H7 (cell line): ENCODE data around the gene SLC8B1. TPM values are rescaled to one million over a fixed set of nuclear protein-coding genes. Genes with fewer than 3 reads are reported as not detected.

Experiments used
- DNase-seq: peaks from one replicate; pipeline ENCODE4 v3.0.0; 2012
- H3K27me3 ChIP-seq: 2 replicates; pipeline ENCODE4 v1.6.0; 2011; ENCODE audit warnings: mild to moderate bottlenecking, low read length; ENCODE audit not compliant: control insufficient read depth, insufficient read depth
- H3K36me3 ChIP-seq: replicated peaks from 2 replicates; pipeline ENCODE4 v1.5.1; 2011; ENCODE audit warnings: low read length; ENCODE audit not compliant: control insufficient read depth, insufficient read depth
- H3K4me3 ChIP-seq: 2 replicates; pipeline ENCODE4 v1.5.1; 2011; ENCODE audit warnings: low read depth, mild to moderate bottlenecking, control low read depth, low read length, moderate library complexity; ENCODE audit not compliant: insufficient read depth
- total RNA-seq: library from RNA; depleted of rRNA; stranded (reverse); fragments of >200 nt; shearing (Covaris generic); gene quantifications from 2 replicates; pipeline ENCODE4 v1.2.3, GENCODE V29; 2014

Gene SLC8B1
- total RNA-seq, 1 experiment from 2014 or later: 10.7 TPM

DNA sequence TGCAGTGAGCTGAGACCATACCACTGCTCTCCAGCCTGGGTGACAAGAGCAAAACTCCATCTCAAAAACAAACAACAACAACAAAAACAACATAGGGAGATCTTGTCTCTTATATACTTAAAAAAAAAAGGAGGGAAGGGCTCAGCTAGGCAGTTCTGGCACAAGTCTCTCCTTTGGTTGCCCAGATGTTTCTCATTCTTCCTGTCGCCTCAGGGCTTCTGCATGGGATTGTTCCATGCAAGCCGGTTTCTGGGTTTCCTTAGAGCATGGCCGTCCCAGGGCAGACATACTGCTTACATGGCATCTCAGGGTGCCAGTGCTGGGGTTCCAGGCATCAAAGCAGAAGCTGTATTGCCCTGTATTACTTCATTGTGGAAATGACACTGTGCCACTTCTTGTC, 5.2 kb upstream of the SLC8B1 start:
- H3K4me3 ChIP-seq: no peak overlapping the region
- DNase-seq: no peak
- no peaks in the 10 kb centered on the region for H3K27me3 ChIP-seq
- no peaks in the 10 kb centered on the region for H3K36me3 ChIP-seq

DNA sequence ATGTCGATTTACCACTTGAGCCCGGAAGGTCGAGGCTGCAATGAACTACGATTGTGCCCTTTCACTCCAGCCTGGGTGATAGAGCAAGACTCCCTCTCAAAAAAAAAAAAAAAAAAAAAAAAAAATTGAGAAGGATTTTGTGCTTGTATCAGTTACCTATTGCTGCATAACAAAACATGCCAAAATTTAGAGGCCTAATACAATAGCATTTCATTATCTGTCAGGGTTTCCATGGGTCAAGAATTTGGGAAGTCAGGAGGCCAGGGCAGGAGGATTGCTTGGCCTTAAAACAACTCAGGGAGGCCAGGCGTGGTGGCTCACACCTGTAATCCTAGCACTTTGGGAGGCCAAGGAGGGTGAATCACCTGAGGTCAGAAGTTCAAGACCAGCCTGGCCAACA, 4.6 kb upstream of the SLC8B1 start:
- no peak overlapping the region for H3K4me3 ChIP-seq
- DNase-seq: no peak
- H3K27me3 ChIP-seq: peaks cover 2% of the 10 kb centered on the region
- no peaks in the 10 kb centered on the region for H3K36me3 ChIP-seq

DNA sequence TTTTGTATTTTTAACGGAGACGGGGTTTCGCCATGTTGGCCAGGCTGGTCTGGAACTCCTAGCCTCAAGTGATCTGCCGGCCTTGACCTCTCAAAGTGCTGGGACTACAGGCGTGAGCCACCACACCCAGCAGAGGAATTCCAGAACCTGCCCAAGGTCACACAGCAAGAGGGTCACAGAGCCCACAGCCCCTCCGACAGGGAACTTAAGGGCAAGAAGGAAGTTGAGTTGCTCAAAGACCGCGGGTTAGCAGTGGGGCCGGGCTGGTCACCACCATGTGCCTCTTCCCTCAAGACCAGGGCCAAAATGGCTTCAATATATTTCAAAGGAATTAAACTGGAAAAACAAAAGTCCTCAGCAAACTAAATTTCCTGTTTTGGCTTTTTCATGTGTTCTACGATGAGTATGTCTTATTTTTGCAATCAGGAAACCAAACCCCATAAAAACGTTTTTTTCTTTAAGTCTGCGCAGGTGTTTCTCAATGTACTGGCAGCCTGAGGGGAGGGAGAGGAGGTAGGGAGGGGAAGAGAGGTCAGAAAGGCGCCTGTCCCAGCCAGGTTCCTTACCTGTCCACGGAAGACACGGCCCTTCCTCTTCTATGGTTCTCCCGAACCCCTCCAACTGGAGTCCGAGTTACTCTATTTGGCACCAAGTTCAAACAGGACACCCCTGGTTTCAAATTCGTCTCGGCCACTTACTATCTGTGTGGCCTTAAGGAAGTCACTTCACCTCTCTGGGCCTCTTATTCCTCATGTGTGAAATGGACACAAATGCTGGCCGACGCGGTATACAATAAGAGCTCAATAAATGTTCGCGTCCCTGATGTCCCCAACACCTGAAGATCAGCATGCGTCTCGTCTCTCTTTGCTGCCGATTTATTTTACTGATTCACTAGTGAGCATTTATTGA, 778 bp downstream of the SLC8B1 start:
- H3K4me3 ChIP-seq: peak overlapping the region; percentile 80
- no peak for DNase-seq
- peaks cover 2% of the 10 kb centered on the region; the same call in 1 of the 2 replicates for H3K36me3 ChIP-seq
- H3K27me3 ChIP-seq: peaks cover 11% of the 10 kb centered on the region

DNA sequence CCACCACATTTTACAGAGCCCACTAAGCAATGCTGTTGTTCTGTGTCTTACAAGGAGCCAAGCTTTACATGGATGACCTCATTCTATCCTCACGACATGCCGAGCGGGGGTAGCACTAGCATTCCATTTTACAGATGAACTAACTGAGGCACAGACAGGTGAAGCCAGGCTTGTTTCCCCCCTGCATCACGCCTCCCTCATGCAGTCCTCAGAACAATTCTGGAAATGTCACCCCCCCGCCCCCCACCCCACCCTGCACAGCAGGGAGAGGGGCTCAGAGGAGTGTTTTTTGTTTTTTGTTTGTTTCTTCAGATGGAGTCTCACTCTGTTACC, 1.5 kb downstream of the SLC8B1 start:
- H3K36me3 ChIP-seq: peaks cover 2% of the 10 kb centered on the region; the same call in 1 of the 2 replicates
- no peak for DNase-seq
- H3K27me3 ChIP-seq: peaks cover 11% of the 10 kb centered on the region
- H3K4me3 ChIP-seq: no peak overlapping the region

DNA sequence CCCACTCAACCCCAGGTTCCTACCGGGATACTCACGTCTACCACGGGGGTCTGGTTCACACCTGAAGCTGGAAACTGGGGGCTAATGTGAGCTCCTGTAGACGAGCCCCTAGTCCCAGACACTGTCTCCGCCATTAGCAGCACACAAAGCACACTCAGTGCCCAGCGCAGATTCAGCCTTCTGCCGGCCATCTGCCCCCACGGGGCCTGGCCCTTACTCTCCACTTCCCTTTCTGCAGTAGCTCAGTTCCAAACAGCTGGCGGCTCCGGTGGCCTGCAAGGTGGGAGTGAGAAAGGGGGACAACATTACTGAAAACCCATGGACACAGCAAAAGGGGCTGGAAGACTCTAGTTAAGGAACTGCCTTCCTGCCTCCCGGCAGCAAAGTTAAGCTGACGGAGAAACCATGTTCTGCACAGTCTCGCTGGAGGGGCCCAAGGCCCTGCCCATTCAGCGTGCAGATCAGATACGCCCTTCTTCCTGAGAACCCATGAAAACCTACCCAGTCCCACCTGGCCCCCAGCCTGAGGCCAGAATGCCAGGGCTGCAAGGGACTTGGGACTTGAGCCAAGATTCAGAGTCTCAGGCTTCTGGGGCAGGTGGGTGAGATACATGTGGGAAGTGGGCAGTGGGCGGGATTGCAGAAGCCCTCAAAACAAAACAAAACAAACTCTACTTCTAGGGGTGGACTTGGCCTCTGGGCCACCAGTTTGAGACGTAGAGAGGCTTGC, 2.1 kb downstream of the SLC8B1 start:
- H3K4me3 ChIP-seq: no peak overlapping the region
- H3K27me3 ChIP-seq: peaks cover 11% of the 10 kb centered on the region
- DNase-seq: no peak
- H3K36me3 ChIP-seq: peaks cover 2% of the 10 kb centered on the region; the same call in 1 of the 2 replicates

DNA sequence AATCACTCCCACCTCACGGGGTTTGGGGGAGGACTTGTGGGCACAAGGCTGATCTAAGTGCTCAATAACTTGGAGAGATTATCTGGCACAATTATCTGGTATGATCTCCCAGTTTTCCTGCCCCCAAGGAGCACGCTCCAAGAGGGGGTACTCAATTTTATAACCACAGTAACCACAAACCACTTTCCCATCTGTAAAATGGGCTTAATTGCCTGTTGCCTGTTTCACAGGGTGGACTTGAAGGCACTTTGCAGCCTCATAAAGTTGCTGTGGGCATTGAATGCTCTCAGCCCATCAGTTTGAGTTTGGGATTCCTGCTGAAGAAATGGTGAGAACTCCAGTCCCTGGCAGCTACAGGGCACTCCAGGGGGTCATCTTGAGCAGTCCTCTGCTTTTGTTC, 4.4 kb downstream of the SLC8B1 start:
- H3K4me3 ChIP-seq: no peak overlapping the region
- no peak for DNase-seq
- H3K36me3 ChIP-seq: peaks cover 2% of the 10 kb centered on the region; the same call in 1 of the 2 replicates
- H3K27me3 ChIP-seq: peaks cover 11% of the 10 kb centered on the region

DNA sequence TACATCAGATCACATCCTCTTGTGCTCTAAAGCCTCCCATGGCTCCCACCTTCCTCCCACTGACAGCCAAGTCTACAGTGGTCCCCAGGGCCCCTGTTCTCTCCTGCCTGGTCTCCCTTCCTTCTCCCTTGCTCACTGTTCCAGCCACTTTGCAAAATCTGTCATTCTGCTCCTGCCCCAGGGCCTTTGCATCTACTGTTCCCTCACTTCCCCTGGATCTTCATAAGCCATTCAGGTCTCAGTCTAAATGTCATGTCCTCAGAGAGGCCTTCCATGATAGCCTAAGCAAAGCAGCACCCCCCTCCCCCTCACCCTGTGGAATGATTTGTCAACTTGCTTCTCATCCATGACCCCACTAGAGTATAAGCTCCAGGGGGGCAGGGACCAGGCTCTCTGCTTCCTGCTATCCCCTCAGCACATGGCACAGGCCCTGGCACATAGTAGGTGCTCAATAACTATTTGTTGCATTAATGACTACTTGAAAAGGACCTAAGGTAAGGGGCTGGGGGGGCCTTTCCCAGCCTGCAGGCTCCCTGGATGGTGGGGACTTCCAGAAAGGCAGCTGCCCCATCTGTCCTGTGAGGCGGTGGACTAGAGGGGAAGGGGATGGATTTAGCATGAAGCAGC, 5.0 kb downstream of the SLC8B1 start:
- Histone ChIP-seq H3K36me3 (peaks cover 2% of the 10 kb centered on the region; the same call in 1 of the 2 replicates), H3K4me3 (no peak overlapping the region), H3K27me3 (peaks cover 11% of the 10 kb centered on the region)
- no peak for DNase-seq

DNA sequence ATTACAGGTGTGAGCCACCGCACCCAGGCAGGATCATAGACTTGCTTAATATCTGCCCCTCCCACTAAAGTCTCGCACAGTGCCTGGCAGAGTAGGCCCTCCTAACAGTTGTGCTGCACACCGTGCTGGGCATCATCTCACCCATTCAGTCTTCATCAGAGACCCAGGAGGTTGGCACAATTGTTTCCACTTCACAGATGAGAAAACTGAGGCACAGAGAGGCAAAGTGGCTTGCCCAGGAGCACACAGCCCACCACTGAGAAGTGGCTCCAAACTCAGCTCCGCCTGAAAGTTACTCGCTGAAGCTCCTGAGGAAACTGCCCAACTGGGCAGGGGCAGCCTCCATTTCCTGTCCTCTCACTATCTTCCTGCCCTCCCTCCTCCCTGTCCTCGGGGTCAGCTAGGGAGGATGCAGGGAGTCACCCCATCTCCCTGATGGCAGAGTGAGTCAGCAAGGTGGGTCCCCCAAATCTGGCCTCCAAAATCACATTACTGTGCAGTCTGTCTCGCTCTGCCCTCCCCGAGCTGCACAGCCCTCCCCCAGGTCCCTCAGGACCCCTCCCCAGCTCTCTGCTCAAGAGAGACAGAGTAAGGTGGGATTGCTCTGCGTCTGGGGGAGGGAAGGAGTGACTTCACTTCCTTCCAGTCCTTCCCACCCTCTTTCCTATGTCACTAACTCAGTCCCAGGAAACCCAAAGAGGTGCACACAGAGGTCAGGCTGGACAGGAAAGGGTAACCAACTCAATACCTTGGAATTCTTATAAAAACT, 5.7 kb downstream of the SLC8B1 start:
- DNase-seq: no peak
- H3K4me3 ChIP-seq: no peak overlapping the region
- H3K27me3 ChIP-seq: peaks cover 5% of the 10 kb centered on the region
- peaks cover 2% of the 10 kb centered on the region; the same call in 1 of the 2 replicates for H3K36me3 ChIP-seq

DNA sequence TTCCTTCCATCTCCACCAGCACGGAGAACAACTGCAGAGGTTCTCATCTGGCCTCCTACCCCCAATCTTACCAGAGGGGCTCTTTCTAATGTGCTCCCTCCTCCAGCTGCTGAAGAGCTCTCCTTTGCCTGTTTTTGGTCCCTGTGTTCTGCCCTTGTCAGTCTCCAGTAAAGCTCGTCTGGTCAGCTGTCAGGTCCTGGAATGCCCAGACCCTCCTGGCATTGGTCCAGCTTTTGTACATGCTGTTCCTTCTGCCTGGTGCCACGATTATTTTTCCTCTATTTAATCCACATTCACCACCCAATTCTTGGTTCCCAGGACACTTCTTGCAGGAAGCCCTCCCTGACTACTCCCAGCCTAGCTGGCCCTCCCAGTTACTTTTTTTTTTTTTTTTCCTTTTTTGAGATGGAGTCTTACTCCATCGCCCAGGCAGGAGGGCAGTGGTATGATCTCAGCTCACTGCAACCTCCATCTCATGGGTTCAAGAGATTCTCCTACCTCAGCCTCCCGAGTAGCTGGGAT, 6.5 kb downstream of the SLC8B1 start:
- H3K4me3 ChIP-seq: no peak overlapping the region
- peaks cover 2% of the 10 kb centered on the region; the same call in 1 of the 2 replicates for H3K36me3 ChIP-seq
- no peak for DNase-seq
- no peaks in the 10 kb centered on the region for H3K27me3 ChIP-seq

DNA sequence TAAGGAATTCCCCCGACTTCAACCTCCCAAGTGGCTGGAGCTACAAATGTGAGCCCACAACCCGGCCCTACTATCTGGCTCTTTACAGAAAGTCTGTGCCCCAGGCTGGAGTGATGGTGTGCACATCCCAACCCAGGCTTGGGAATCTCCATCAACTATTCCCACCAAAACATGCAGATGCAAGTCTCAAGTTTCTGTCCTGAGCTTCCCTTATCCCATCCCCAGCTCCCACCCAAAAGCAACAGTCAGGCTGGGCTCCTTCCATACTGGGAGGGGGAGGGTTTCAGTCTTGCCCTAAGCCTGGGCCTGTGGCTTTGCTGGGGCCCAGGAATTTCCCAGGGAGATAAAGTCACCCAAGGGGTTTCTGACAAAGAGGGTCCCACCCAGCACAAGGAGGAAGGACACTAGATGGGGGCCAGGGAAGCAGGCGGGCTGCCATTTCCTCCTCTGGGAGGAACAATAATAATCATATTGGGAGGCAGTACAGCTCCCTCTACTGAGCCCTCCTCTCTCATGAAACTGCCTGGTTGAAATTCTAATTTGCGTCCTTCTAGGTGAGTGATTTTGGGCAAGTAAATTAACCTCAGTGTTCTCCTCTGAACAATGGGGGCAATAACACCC, 8.0 kb downstream of the SLC8B1 start:
- DNase-seq: peak; percentile 34
- H3K4me3 ChIP-seq: no peak overlapping the region
- peaks cover 2% of the 10 kb centered on the region; the same call in 1 of the 2 replicates for H3K36me3 ChIP-seq
- no peaks in the 10 kb centered on the region for H3K27me3 ChIP-seq

DNA sequence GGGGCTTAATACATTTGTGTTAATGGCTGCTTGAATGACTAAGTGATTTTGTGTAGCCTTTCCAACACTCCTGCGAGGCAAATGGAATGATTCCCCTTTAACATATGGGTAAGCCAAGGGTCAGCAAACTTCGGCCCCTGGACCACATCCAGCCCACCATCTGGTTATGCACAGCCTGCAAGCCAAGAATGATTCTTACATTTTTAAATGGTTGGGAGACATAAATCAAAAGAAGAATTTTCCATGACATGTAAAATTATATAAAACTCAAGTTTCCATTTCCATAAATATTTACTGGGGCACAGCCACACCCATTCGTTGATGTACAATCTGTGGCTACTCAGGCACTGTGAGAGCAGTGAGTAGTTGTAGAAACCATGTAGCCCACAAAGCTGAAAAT, 9.0 kb downstream of the SLC8B1 start:
- no peaks in the 10 kb centered on the region for H3K27me3 ChIP-seq

DNA sequence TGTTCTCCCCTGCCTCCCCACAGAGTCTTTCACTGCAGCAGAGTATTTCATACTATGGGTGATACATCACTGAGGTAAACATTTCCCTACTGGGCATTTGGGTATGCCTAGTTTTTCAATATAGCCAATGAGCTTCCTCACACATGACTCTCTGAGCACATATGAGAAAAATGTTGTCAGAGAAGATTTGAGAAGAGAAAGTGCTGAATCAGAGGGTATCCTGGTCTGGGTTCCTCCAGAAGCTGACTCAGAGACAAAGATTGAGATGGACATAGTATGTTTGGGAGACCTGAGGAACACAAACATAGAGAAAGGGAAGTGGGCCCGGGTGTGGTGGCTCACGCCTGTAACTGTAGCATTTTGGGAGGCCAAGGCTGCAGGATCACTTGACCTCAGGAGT, 12.6 kb downstream of the SLC8B1 start:
- Histone ChIP-seq H3K27me3 (no peaks in the 10 kb centered on the region), H3K36me3 (peaks cover 2% of the 10 kb centered on the region; the same call in 1 of the 2 replicates), H3K4me3 (no peak overlapping the region)
- DNase-seq: no peak

More for the DNA sequence above, 9.0 kb downstream of the SLC8B1 start:
- Histone ChIP-seq H3K4me3 (no peak overlapping the region), H3K36me3 (peaks cover 2% of the 10 kb centered on the region; the same call in 1 of the 2 replicates)
- DNase-seq: no peak

DNA sequence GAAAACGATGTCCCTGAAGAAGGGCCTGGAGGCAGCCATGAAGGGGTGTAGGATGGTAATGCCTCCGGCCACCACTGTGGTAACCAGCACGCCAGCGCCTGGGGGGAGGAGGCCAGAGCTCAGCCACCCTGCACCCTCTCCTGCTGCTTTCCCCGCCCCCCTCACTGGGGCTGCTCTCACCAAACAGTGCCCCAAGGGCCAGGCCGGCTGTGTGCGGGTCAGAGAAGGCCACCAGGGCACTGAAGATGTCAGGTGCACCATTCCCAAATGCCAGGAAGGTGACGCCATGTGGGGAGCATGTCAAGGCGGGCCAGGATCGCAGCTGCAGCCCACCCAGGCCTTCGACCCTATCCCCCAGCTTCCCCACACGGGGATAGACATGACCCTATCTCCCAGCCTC, 14.5 kb downstream of the SLC8B1 start:
- DNase-seq: peak; percentile 62
- H3K36me3 ChIP-seq: peaks cover 2% of the 10 kb centered on the region
- H3K27me3 ChIP-seq: no peaks in the 10 kb centered on the region
- no peak overlapping the region for H3K4me3 ChIP-seq
